Measurements from ENCODE around the gene RAB11B.
A peak's percentile ranks its signal among the peaks of the same experiment; 100 is the strongest.
"Not testable (repeated sequence)": the region's sequence is repeated elsewhere in the genome, so short reads cannot be mapped to it uniquely, and the experiment has no call there.

RAB11B gene

DNA sequence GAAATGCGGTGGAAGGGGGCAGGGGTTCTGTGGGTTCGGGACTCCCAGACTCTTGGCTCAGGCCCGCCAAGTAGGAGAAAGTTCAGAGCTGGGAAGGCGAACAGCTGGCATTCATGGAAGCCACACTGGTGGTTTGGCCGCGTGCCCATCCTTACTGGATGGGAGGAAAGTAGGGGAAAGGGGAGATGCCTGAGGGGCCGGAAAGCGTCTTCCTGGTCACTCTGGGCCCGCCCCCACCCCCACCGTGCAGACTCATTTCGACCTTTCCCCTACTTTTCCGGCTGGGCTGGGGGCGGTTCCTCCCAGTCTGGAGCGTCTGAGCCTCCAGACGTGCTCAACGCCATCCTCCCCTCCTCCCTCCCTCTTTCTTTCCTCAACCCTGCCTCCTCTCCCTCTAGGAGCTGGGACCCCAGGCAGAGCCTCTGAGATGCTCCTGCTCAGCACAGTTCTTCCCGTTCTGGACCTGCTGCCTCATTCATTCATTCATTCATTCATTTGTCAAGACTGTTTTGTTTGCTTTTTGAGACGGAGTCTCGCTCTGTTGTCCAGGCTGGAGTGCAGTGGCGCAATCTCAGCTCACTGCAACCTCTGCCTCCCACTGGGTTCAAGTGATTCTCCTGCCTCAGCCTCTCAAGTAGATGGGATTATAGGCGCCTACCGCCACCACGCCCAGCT, 22.7 kb upstream of the RAB11B start:
- DNase-seq = peak; percentile 76

DNA sequence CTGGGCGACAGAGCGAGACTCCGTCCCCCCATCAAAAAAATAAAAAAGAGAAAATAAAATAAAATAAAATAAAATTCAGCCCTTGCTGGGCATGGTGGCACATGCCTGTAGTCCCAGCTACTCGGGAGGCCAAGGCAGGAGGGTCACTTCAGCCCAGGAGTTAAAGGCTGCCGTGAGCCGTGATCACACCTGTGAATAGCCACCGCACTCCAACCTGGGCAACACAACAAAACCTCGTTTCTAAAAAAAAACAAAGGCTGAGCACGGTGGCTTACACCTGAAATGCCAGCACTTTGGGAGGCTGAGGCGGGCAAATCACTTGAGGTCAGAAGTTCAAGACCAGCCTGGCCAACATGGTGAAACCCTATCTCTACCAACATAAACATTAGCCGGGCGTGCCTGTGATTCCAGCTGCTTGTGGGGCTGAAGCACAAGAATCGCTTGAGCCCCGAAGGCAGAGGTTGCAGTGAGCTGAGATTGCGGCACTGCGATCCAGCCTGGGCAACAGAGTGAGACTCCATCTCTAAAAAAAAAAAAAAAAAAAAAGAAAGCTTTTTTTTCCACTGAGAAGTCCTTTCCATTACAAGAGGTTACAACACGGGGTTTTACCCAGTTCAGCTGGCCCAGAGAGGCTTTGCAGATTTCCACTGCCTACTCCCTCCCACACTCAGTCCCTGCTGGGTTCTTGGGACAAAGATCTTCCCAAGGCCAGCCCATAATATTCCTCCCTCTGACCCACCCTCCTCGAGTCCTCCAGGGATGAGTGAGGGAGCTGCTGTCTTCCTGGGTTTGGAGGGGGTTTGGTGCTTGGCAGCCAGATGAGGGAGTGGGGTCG, 19.8 kb upstream of the RAB11B start:
- no peak for DNase-seq

DNA sequence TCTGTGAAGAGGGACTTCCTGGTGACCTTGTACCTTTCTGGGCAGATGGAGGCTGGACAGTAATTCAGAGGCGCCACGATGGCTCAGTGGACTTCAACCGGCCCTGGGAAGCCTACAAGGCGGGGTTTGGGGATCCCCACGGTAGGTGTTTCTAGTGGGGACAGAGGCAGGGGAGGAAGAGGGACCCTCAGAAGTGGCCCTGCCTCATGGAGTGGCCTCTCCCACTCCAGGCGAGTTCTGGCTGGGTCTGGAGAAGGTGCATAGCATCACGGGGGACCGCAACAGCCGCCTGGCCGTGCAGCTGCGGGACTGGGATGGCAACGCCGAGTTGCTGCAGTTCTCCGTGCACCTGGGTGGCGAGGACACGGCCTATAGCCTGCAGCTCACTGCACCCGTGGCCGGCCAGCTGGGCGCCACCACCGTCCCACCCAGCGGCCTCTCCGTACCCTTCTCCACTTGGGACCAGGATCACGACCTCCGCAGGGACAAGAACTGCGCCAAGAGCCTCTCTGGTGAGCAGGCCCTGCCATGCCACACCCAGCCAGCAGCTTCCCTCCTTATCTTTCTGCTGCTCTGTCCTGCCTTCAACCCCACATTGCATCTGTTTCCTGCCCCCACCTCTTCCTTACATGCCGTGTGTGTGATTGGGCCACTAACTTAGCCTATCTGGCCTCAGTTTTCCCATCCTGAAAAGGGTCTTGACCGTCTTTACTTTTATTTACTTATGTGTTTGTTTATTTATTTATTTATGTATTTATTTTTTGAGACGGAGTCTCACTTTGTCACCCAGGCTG, 19.0 kb upstream of the RAB11B start:
- no peak for DNase-seq

DNA sequence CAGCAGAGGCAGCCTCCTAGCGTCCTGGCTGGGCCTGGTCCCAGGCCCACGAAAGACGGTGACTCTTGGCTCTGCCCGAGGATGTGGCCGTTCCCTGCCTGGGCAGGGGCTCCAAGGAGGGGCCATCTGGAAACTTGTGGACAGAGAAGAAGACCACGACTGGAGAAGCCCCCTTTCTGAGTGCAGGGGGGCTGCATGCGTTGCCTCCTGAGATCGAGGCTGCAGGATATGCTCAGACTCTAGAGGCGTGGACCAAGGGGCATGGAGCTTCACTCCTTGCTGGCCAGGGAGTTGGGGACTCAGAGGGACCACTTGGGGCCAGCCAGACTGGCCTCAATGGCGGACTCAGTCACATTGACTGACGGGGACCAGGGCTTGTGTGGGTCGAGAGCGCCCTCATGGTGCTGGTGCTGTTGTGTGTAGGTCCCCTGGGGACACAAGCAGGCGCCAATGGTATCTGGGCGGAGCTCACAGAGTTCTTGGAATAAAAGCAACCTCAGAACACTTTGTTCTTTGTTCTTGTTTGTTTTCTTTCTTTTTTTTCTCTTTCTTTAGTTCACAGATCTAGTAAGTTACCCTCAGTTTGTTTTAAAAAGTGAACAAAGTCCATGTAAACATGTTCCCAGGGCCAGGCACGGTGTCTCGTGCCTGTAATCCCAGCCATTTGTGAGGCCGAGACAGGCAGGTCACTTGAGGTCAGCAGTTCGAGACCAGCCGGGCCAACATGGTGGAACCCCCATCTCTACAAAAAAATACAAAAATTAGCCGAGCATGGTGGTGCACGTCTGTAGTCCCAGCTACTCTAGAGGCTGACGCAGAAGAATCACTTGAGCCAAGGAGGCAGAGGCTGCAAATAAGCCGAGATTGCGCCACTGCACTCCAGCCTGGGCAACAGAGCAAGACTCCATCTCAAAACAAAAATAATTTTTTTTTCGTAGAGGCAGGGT, 16.0 kb upstream of the RAB11B start:
- no peak for DNase-seq

DNA sequence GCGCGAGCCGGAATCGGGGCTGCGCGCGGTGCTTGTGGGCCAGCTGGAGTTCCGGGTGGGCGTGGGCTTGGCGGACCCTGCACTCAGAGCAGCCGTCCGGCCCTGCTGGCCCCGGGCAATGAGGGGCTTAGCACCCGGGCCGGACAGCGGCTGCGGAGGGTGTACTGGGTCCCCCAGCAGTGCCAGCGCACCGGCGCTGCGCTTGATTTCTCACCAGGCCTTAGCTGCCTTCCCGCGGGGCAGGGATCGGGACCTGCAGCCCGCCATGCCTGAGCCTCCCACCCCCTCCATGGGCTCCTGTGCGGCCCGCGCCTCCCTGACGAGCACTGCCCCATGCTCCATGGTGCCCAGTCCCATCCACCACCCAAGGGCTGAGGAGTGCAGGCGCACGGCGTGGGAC, 14.4 kb upstream of the RAB11B start:
- DNase-seq = not testable (repeated sequence)

DNA sequence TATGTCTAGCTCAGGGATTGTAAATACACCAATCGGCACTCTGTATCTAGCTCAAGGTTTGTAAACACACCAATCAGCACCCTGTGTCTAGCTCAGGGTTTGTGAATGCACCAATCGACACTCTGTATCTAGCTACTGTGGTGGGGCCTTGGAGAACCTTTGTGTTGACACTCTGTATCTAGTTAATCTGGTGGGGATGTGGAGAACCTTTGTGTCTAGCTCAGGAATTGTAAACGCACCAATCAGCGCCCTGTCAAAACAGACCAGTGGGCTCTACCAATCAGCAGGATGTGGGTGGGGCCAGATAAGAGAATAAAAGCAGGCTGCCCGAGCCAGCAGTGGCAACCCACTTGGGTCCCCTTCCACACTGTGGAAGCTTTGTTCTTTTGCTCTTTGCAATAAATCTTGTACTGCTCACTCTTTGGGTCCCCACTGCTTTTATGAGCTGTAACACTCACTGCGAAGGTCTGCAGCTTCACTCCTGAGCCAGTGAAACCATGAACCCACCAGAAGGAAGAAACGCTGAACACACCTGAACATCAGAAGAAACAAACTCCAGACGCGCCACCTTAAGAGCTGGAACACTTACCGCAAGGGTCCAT, 13.7 kb upstream of the RAB11B start:
- DNase-seq = not testable (repeated sequence)

DNA sequence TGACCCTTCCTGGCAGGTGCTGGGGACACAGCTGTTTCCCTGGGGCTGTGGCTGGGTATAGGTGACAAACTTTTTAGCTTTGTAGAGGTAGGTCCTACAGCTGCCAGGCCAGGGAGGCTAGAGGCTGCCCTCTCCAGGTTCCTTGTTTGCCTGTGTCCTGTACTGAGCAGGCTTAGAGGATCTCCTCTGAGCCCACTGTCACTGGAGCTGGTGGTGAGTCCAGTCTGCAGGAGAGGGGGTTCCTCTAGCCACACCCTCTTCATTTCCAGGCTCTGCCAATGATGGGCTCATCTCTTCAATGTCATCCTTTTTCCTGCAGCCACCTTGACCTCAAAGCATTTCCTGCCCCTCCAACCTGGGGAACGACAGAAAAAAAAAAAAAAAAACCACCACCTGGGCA, 12.6 kb upstream of the RAB11B start:
- no peak for DNase-seq

DNA sequence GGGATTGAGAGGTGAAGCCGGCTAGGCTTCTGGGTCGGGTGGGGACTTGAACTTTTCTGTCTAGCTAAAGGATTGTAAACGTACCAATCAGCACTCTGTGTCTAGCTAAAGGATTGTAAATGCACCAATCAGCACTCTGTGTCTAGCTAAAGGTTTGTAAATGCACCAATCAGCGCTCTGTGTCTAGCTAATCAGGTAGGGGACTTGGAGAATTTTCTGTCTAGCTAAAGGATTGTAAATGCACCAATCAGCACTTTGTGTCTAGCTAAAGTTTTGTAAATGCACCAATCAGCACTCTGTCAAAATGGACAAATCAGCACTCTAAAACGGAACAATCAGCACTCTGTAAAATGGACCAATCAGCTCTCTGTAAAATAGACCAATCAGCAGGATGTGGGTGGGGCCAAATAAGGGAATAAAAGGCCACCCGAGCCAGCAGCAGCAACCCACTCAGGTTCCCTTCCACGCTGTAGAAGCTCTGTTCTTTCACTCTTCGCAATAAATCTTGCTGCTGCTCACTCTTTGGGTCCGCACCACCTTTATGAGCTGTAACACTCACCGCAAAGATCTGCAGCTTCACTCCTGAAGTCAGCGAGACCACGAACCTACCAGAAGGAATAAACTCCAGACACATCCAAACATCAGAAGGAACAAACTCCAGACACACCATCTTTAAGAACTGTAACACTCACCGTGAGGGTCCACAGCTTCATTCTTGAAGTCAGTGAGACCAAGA, 10.8 kb upstream of the RAB11B start:
- DNase-seq = not testable (repeated sequence)

DNA sequence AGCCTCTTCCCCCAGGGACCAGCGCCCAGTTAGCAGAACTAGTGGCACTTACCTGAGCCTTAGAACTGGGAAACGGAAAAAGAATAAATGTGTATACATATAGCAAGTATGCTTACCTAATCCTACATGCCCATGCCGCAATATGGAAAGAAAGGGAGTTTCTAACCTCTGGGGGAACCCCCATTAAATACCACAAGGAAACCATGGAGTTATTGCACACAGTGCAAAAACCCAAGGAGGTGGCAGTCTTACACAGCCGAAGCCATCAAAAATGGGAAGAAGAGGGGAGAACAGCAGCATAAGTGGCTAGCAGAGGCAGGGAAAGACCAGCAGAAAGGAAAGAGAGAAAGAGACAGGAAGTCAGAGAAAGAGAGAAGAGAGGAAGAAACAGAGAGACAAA, 5.6 kb upstream of the RAB11B start:
- DNase-seq = not testable (repeated sequence)

DNA sequence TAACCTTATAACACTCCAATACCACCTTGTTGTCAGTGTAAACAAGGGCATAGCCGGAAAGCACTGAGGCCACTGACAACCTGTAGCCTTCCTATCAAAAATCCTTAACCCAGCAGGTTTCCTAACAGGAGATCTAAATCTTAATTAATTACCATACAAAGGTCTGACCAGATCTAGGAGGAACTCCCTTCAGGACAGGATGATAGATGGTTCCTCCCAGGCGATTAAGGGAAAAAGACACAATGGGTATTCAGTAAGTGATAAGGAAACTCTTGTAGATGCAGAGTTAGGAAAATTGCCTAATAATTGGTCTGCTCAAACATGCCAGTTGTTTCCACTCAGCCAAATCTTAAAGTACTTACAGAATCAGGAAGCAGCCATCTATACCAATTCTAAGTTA, 5.1 kb upstream of the RAB11B start:
- DNase-seq = not testable (repeated sequence)

DNA sequence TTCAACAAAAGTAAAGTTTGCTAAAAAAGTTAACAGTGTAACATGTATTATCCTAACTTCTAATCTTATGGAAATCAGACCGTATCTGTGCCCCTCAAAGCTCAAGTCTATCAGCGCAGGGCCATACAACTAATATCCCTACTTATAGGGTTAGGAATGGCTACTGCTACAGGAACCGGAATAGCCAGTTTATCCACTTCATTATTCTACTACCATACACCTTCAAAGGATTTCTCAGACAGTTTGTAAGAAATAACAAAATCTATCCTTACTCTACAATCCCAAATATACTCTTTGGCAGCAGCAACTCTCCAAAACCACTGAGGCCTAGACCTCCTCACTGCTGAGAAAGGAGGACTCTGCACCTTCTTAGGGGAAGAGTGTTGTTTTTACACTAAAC, 4.6 kb upstream of the RAB11B start:
- DNase-seq = not testable (repeated sequence)

DNA sequence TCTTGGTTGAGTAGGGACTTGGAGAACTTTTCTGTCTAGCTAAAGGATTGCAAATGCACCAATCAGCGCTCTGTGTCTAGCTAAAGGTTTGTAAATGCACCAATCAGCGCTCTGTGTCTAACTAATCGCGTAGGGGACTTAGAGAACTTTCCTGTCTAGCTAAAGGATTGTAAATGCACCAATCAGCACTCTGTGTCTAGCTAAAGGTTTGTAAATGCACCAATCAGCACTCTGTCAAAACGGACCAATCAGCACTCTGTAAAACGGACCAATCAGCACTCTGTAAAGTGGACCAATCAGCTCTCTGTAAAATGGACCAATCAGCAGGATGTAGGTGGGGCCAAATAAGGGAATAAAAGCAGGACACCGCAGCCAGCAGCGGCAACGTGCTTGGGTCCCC, 3.7 kb upstream of the RAB11B start:
- not testable (repeated sequence) for DNase-seq

DNA sequence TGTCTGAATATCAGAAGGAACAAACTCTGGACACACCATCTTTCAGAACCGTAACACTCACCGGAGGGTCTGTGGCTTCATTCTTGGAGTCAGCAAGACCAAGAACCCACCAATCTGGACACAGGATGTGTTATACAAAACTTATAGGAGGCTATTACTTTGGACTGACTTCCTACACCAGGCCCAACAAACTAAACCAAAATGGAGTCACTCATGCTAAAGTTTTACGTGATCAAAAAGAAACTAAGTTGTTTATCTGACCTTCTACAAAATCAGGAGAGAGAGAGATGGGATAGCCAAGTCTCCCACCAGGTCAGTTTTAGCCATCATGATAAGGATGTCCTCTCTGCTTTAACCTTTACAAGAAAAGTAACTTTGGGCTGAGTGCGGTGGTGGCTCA, 3.2 kb upstream of the RAB11B start:
- no peak for DNase-seq

DNA sequence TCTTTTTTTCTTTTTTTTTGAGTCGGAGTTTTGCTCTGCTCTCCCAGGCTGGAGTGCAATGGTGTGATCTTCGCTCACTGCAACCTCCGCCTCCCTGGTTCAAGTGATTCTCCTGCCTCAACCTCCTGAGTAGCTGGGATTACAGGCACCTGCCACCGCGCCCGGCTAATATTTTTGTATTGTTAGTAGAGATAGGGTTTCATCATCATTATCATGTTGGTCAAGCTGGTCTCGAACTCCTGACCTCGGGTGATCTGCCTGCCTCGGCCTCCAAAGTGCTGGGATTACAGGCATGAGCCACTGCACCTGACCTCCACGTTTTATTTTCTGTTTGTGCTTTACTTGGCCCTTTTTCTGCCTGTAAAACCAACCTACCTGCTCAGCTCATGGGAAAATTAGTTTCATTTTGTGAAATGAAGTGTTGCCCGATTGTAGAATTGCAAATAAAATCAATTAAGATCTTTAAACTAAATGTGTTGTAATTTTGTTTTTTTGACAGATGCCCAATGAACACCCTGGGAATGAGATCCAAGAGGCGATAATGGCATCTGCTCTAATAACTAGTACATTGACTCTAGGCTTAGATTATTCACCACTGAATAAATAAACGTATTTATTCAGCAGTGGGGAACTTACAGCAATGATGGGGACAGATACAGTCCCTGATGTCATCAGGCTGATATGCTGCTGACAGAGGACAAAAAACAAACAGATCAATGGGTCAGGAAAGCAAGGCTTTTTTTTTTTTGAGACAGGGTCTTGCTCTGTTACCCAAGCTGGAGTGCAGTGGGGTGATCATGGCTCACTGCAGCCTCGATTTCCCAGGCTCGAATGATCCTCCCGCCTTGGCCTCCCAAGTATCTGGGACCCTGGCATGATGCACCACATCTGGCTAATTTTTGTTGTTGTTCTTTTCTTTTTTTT, 2.2 kb upstream of the RAB11B start:
- no peak for DNase-seq

DNA sequence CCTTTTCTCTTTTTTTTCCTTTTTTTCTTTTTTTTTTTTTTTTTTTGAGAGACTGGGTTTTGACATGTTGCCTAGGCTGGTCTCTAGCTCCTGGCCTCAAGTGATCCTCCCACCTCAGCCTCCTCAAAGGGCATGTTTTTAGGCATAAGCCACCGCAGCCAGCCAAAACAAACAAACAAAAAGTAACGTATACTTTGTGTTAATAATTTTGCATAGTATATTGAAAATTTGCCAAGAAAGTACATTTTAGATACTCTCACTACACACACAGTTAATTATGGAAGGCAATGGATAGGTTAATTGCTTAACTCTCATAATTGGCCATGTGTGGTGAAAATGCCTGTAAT, 1.6 kb upstream of the RAB11B start:
- DNase-seq = no peak

DNA sequence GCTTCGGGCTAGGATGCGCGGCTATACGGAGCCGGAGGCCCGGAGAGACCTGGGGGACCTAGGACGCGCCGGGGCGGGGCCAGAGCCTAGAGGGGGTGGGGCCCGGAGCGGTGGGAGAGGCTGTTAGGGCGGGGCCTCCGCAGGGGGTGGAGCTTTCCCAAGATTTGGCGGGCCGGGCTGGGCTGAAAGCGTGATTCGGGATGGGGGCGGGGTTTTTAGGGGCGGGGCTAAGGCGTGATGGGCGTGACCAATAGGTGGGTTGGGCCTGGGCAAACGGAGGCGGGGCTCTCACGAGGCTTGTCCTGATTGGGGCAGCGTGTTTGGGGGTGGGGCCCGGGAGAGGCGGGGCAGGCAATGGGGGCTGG, 439 bp downstream of the RAB11B start:
- no peak for DNase-seq

DNA sequence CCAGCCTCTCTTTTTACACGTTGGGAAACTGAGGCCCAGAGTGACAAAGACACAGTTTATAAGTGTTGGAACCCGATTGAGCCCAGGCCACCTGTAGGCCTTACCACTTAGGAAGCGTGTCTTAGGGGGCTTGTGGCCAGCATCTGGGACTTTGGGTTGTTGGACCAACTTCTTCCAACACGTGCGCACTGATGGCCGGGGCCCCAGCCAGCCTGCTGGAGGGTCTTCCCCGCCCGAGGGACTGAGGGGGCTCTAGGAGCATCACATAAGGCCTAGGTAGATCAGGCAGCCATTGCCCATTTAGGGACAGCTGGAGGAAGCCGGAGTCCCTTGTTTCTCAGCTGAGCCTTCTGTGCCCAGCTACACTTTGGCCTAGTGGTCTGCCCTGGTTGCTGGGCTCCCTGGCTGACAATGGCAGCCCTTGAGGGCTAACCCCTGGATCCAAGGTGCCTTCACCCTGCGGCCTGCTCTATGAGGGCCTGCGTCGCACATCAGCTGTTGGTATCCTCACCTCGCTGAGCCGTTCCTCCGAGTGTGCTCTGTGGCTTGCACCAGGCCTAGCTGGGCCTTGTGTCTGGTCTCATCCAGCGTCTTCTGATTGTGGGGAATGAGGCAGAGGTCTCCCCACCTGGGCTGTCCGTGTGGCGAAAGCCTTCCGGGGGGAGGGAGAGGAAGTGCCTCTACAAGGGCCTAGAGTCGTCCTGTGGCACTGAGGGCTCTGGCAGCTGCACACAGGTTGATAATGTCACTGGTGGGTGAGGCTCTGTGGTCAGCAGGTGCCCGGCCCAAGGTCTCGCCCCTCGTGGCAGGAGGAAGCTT, 1.2 kb downstream of the RAB11B start:
- no peak for DNase-seq

DNA sequence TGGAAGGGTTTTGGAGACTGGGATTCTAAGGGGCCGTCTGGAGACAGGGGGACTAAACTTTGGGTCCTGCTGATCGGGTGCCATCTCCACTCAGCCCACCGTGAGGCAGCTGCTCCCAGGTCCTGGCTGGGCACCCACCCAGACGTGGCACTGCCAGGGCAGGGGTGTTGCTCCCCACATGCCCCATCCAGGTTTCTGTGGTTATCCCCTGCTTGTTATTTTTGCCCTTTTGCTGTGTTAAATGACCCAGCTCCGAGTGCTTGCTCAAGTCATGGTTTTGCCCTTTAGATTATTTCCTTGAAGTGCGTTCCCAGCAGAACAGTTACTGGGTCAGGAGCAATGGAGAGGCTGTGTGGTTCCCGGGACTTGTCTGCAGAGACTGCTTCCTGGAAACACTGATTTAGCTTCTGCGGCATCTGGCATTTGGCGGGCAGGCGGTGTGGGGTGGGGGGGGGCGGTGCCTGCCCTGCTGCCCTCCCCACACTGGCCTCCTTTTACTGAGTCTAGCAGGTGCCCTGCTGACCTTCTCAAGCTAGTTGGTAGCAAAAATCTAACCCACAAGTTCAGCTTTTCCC, 1.9 kb downstream of the RAB11B start:
- no peak for DNase-seq
